ENCODE measurements around the gene APBA3.

Gene APBA3

GRCh38 chr19:3734310-3734600 is 27.2 kb downstream of the APBA3 start:
- H3K9ac ChIP-seq (ENCODE audit: low read depth in 1 of 2, low read length in 2 of 2), result no peak overlapping the region
- no peaks in the 10 kb centered on the region for H3K9me3 ChIP-seq (ENCODE audit: control insufficient read depth in 1 of 2, low read length in 2 of 2)
- no peaks in the 10 kb centered on the region for H3K4me1 ChIP-seq (ENCODE audit: control insufficient read depth in 1 of 2, insufficient read depth in 2 of 2, low read length in 2 of 2)
- no peak overlapping the region for H3K4me3 ChIP-seq (ENCODE audit: low read depth in 1 of 2, low read length in 2 of 2)
- H3K36me3 ChIP-seq (ENCODE audit: control insufficient read depth in 1 of 2, insufficient read depth in 2 of 2, low read length in 2 of 2), result peaks cover 31 to 74% of the 10 kb centered on the region in 2 donors
- no peaks in the 10 kb centered on the region for H3K27me3 ChIP-seq (ENCODE audit: control insufficient read depth in 1 of 2, insufficient read depth in 2 of 2, low read length in 2 of 2)
- H3K27ac ChIP-seq (ENCODE audit: low read depth, low read length), result no peak overlapping the region

GRCh38 chr19:3733549-3734309 is 27.8 kb downstream of the APBA3 start:
- no peaks in the 10 kb centered on the region for H3K27me3 ChIP-seq (ENCODE audit: control insufficient read depth in 1 of 2, insufficient read depth in 2 of 2, low read length in 2 of 2)
- H3K27ac ChIP-seq (ENCODE audit: low read depth, low read length), result no peak overlapping the region
- H3K4me3 ChIP-seq (ENCODE audit: low read depth in 1 of 2, low read length in 2 of 2), result no peak overlapping the region
- no peaks in the 10 kb centered on the region for H3K4me1 ChIP-seq (ENCODE audit: control insufficient read depth in 1 of 2, insufficient read depth in 2 of 2, low read length in 2 of 2)
- no peaks in the 10 kb centered on the region for H3K9me3 ChIP-seq (ENCODE audit: control insufficient read depth in 1 of 2, low read length in 2 of 2)
- no peak overlapping the region for H3K9ac ChIP-seq (ENCODE audit: low read depth in 1 of 2, low read length in 2 of 2)
- H3K36me3 ChIP-seq (ENCODE audit: control insufficient read depth in 1 of 2, insufficient read depth in 2 of 2, low read length in 2 of 2), result peaks cover 31 to 70% of the 10 kb centered on the region in 2 donors

GRCh38 chr19:3732108-3732507 is 29.4 kb downstream of the APBA3 start:
- Histone ChIP-seq H3K27me3 (ENCODE audit: control insufficient read depth in 1 of 2, insufficient read depth in 2 of 2, low read length in 2 of 2) (no peaks in the 10 kb centered on the region), H3K4me3 (ENCODE audit: low read depth in 1 of 2, low read length in 2 of 2) (no peak overlapping the region)

GRCh38 chr19:3730457-3730958 is 31.0 kb downstream of the APBA3 start:
- Histone ChIP-seq H3K9ac (ENCODE audit: low read depth in 1 of 2, low read length in 2 of 2) (no peak overlapping the region), H3K36me3 (ENCODE audit: control insufficient read depth in 1 of 2, insufficient read depth in 2 of 2, low read length in 2 of 2) (peaks cover 18 to 44% of the 10 kb centered on the region in 2 donors), H3K27me3 (ENCODE audit: control insufficient read depth in 1 of 2, insufficient read depth in 2 of 2, low read length in 2 of 2) (no peaks in the 10 kb centered on the region), H3K27ac (ENCODE audit: low read depth, low read length) (no peak overlapping the region), H3K4me1 (ENCODE audit: control insufficient read depth in 1 of 2, insufficient read depth in 2 of 2, low read length in 2 of 2) (peaks cover 3 to 9% of the 10 kb centered on the region in 2 donors), H3K4me3 (ENCODE audit: low read depth in 1 of 2, low read length in 2 of 2) (no peak overlapping the region), H3K9me3 (ENCODE audit: control insufficient read depth in 1 of 2, low read length in 2 of 2) (no peaks in the 10 kb centered on the region)

More at GRCh38 chr19:3732108-3732507, 29.4 kb downstream of the APBA3 start:
- Histone ChIP-seq H3K9me3 (ENCODE audit: control insufficient read depth in 1 of 2, low read length in 2 of 2) (no peaks in the 10 kb centered on the region), H3K36me3 (ENCODE audit: control insufficient read depth in 1 of 2, insufficient read depth in 2 of 2, low read length in 2 of 2) (peaks cover 24 to 59% of the 10 kb centered on the region in 2 donors), H3K9ac (ENCODE audit: low read depth in 1 of 2, low read length in 2 of 2) (no peak overlapping the region), H3K27ac (ENCODE audit: low read depth, low read length) (no peak overlapping the region), H3K4me1 (ENCODE audit: control insufficient read depth in 1 of 2, insufficient read depth in 2 of 2, low read length in 2 of 2) (no peaks in the 10 kb centered on the region)

- Histone ChIP-seq H3K27me3 (ENCODE audit: control insufficient read depth in 1 of 2, insufficient read depth in 2 of 2, low read length in 2 of 2) (no peaks in the 10 kb centered on the region), H3K36me3 (ENCODE audit: control insufficient read depth in 1 of 2, insufficient read depth in 2 of 2, low read length in 2 of 2) (peaks cover 0 to 13% of the 10 kb centered on the region in 2 donors), H3K9me3 (ENCODE audit: control insufficient read depth in 1 of 2, low read length in 2 of 2) (no peaks in the 10 kb centered on the region), H3K9ac (ENCODE audit: low read depth in 1 of 2, low read length in 2 of 2) (no peak overlapping the region), H3K27ac (ENCODE audit: low read depth, low read length) (peak overlapping the region; percentile 2), H3K4me1 (ENCODE audit: control insufficient read depth in 1 of 2, insufficient read depth in 2 of 2, low read length in 2 of 2) (peaks cover 12 to 27% of the 10 kb centered on the region in 2 donors), H3K4me3 (ENCODE audit: low read depth in 1 of 2, low read length in 2 of 2) (peak overlapping the region in 1 of 2 donors; percentile 36)
These were observed 35.7 kb downstream of the APBA3 start for GRCh38 chr19:3725640-3726310.

GRCh38 chr19:3725121-3725520 is 36.4 kb downstream of the APBA3 start:
- Histone ChIP-seq H3K27me3 (ENCODE audit: control insufficient read depth in 1 of 2, insufficient read depth in 2 of 2, low read length in 2 of 2) (no peaks in the 10 kb centered on the region), H3K27ac (ENCODE audit: low read depth, low read length) (no peak overlapping the region), H3K4me1 (ENCODE audit: control insufficient read depth in 1 of 2, insufficient read depth in 2 of 2, low read length in 2 of 2) (peaks cover 14 to 28% of the 10 kb centered on the region in 2 donors), H3K4me3 (ENCODE audit: low read depth in 1 of 2, low read length in 2 of 2) (no peak overlapping the region), H3K9me3 (ENCODE audit: control insufficient read depth in 1 of 2, low read length in 2 of 2) (no peaks in the 10 kb centered on the region), H3K9ac (ENCODE audit: low read depth in 1 of 2, low read length in 2 of 2) (no peak overlapping the region), H3K36me3 (ENCODE audit: control insufficient read depth in 1 of 2, insufficient read depth in 2 of 2, low read length in 2 of 2) (peaks cover 0 to 9% of the 10 kb centered on the region in 2 donors)

GRCh38 chr19:3723883-3724282 is 37.6 kb downstream of the APBA3 start:
- H3K27me3 ChIP-seq (ENCODE audit: control insufficient read depth in 1 of 2, insufficient read depth in 2 of 2, low read length in 2 of 2), result no peaks in the 10 kb centered on the region
- no peak overlapping the region for H3K9ac ChIP-seq (ENCODE audit: low read depth in 1 of 2, low read length in 2 of 2)
- no peak overlapping the region for H3K27ac ChIP-seq (ENCODE audit: low read depth, low read length)
- no peaks in the 10 kb centered on the region for H3K9me3 ChIP-seq (ENCODE audit: control insufficient read depth in 1 of 2, low read length in 2 of 2)
- no peak overlapping the region for H3K4me3 ChIP-seq (ENCODE audit: low read depth in 1 of 2, low read length in 2 of 2)
- H3K4me1 ChIP-seq (ENCODE audit: control insufficient read depth in 1 of 2, insufficient read depth in 2 of 2, low read length in 2 of 2), result peaks cover 20 to 34% of the 10 kb centered on the region in 2 donors
- H3K36me3 ChIP-seq (ENCODE audit: control insufficient read depth in 1 of 2, insufficient read depth in 2 of 2, low read length in 2 of 2), result peaks cover 0 to 5% of the 10 kb centered on the region in 2 donors

GRCh38 chr19:3723110-3723488 is 38.4 kb downstream of the APBA3 start:
- Histone ChIP-seq H3K4me1 (ENCODE audit: control insufficient read depth in 1 of 2, insufficient read depth in 2 of 2, low read length in 2 of 2) (peaks cover 20 to 34% of the 10 kb centered on the region in 2 donors), H3K27ac (ENCODE audit: low read depth, low read length) (no peak overlapping the region), H3K36me3 (ENCODE audit: control insufficient read depth in 1 of 2, insufficient read depth in 2 of 2, low read length in 2 of 2) (no peaks in the 10 kb centered on the region), H3K9me3 (ENCODE audit: control insufficient read depth in 1 of 2, low read length in 2 of 2) (no peaks in the 10 kb centered on the region), H3K9ac (ENCODE audit: low read depth in 1 of 2, low read length in 2 of 2) (no peak overlapping the region), H3K27me3 (ENCODE audit: control insufficient read depth in 1 of 2, insufficient read depth in 2 of 2, low read length in 2 of 2) (no peaks in the 10 kb centered on the region), H3K4me3 (ENCODE audit: low read depth in 1 of 2, low read length in 2 of 2) (peak overlapping the region; percentile 26 to 86)

- H3K36me3 ChIP-seq (ENCODE audit: control insufficient read depth in 1 of 2, insufficient read depth in 2 of 2, low read length in 2 of 2), result no peaks in the 10 kb centered on the region
- peaks cover 20 to 34% of the 10 kb centered on the region in 2 donors for H3K4me1 ChIP-seq (ENCODE audit: control insufficient read depth in 1 of 2, insufficient read depth in 2 of 2, low read length in 2 of 2)
- peak overlapping the region; percentile 70 to 82 for H3K9ac ChIP-seq (ENCODE audit: low read depth in 1 of 2, low read length in 2 of 2)
- H3K4me3 ChIP-seq (ENCODE audit: low read depth in 1 of 2, low read length in 2 of 2), result peak overlapping the region; percentile 80 to 86
- no peaks in the 10 kb centered on the region for H3K27me3 ChIP-seq (ENCODE audit: control insufficient read depth in 1 of 2, insufficient read depth in 2 of 2, low read length in 2 of 2)
- H3K9me3 ChIP-seq (ENCODE audit: control insufficient read depth in 1 of 2, low read length in 2 of 2), result no peaks in the 10 kb centered on the region
- no peak overlapping the region for H3K27ac ChIP-seq (ENCODE audit: low read depth, low read length)
These were observed 38.9 kb downstream of the APBA3 start for GRCh38 chr19:3722443-3723109.

GRCh38 chr19:3721887-3722442 is 39.5 kb downstream of the APBA3 start:
- Histone ChIP-seq H3K9me3 (ENCODE audit: control insufficient read depth in 1 of 2, low read length in 2 of 2) (no peaks in the 10 kb centered on the region), H3K27me3 (ENCODE audit: control insufficient read depth in 1 of 2, insufficient read depth in 2 of 2, low read length in 2 of 2) (no peaks in the 10 kb centered on the region), H3K9ac (ENCODE audit: low read depth in 1 of 2, low read length in 2 of 2) (peak overlapping the region; percentile 70 to 82), H3K27ac (ENCODE audit: low read depth, low read length) (peak overlapping the region; percentile 32), H3K36me3 (ENCODE audit: control insufficient read depth in 1 of 2, insufficient read depth in 2 of 2, low read length in 2 of 2) (no peaks in the 10 kb centered on the region), H3K4me3 (ENCODE audit: low read depth in 1 of 2, low read length in 2 of 2) (peak overlapping the region; percentile 80 to 86), H3K4me1 (ENCODE audit: control insufficient read depth in 1 of 2, insufficient read depth in 2 of 2, low read length in 2 of 2) (peaks cover 20 to 34% of the 10 kb centered on the region in 2 donors)

Measured in duodenal mucosa (tissue), 2 donors.